ENCODE data around the gene PRSS1.

The PRSS1 gene

GRCh38 chr7:142788303-142789289 lies 39.3 kb downstream of the PRSS1 start:
- DNase-seq, result no peak
- intact Hi-C loops (cut with DNase I), result no loop called here

DNA sequence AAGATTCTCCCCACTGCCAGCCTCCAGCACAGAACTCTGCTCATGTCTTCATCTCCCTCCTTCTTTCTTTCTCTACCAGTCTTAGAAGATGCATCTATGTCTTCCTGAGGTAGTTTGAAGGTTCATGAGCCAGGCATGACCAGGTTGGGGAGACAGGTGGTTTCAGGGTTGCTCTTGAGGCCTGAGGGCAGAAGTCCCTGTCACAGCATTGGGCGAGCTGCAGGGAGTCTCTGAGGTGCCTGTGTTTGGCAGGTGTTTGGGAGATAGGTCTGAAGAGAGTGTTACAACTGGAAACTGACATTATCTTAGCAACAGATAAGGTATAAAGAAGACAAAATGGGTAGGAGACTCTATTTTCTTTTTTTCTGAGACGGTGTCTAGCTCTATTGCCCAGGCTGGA lies 40.2 kb downstream of the PRSS1 start:
- no peak for DNase-seq
- intact Hi-C loops (cut with DNase I), result no loop called here

GRCh38 chr7:142790056-142790455 lies 40.8 kb downstream of the PRSS1 start:
- intact Hi-C loops (cut with DNase I), result no loop called here

GRCh38 chr7:142790555-142790954 lies 41.3 kb downstream of the PRSS1 start:
- intact Hi-C loops (cut with DNase I), result no loop called here
- DNase-seq, result no peak

More at GRCh38 chr7:142790056-142790455, 40.8 kb downstream of the PRSS1 start:
- DNase-seq, result no peak

DNA sequence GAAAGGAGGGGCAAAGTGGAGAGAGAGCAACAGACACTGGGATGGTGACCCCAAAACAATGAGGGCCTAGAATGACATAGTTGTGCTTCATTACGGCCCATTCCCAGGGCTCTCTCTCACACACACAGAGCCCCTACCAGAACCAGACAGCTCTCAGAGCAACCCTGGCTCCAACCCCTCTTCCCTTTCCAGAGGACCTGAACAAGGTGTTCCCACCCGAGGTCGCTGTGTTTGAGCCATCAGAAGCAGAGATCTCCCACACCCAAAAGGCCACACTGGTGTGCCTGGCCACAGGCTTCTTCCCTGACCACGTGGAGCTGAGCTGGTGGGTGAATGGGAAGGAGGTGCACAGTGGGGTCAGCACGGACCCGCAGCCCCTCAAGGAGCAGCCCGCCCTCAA lies 42.2 kb downstream of the PRSS1 start:
- intact Hi-C loops (cut with DNase I), result no loop called here
- DNase-seq, result peak in 1 of 42 donors; percentile 18

DNA sequence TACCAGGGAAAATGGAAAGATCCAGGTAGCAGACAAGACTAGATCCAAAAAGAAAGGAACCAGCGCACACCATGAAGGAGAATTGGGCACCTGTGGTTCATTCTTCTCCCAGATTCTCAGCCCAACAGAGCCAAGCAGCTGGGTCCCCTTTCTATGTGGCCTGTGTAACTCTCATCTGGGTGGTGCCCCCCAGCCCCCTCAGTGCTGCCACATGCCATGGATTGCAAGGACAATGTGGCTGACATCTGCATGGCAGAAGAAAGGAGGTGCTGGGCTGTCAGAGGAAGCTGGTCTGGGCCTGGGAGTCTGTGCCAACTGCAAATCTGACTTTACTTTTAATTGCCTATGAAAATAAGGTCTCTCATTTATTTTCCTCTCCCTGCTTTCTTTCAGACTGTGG lies 42.9 kb downstream of the PRSS1 start:
- intact Hi-C loops (cut with DNase I), result no loop called here
- peak in 1 of 42 donors; percentile 12 for DNase-seq

DNA sequence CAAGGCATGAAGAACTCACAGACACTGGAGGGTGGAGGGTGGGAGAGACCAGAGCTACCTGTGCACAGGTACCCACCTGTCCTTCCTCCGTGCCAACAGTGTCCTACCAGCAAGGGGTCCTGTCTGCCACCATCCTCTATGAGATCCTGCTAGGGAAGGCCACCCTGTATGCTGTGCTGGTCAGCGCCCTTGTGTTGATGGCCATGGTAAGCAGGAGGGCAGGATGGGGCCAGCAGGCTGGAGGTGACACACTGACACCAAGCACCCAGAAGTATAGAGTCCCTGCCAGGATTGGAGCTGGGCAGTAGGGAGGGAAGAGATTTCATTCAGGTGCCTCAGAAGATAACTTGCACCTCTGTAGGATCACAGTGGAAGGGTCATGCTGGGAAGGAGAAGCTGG lies 43.3 kb downstream of the PRSS1 start:
- no peak for DNase-seq
- intact Hi-C loops (cut with DNase I), result no loop called here

- DNase-seq, result peak in 1 of 42 donors; percentile 9
- intact Hi-C loops (cut with DNase I), result no loop called here
Observed at GRCh38 chr7:142793156-142793555, 43.9 kb downstream of the PRSS1 start.

DNA sequence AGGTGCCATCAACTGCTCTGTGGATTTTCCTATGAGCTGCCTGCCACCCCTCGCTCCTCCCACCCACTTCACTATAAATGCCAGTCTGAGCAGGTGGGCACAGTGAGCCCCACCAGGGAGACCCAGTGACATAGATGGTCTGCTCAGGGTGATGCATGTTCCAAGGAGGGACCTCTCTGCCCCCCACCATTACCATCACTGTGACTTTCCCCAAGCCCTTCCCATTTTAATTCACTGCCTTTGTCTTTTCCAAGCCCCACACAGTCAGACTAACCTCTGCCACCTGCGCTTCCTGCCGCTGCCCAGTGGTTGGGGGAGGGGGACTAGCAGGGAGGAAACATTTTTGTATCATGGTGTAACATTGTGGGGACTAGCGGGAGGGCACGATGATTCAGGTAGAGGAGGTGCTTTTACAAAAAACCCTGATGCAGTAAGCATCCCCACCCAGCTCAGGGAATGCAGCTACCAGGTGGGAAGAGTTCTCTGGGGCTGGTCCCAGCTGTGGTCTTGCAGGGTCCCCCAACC lies 46.1 kb downstream of the PRSS1 start:
- intact Hi-C loops (cut with DNase I), result no loop called here
- peak in 1 of 42 donors; percentile 20 for DNase-seq

DNA sequence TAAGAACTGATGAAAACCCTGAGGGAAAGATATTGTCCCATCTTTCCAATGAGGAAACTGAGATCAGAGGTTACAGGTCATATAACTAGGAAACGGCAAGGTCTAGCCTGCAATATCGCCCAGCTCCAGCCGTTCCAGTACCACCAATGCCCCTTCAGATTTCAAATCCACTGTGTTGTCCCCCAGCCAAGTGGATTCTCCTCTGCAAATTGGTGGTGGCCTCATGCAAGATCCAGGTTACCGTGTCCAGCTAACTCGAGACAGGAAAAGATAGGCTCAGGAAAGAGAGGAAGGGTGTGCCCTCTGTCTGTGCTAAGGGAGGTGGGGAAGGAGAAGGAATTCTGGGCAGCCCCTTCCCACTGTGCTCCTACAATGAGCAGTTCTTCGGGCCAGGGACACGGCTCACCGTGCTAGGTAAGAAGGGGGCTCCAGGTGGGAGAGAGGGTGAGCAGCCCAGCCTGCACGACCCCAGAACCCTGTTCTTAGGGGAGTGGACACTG lies 46.8 kb downstream of the PRSS1 start:
- intact Hi-C loops (cut with DNase I), result no loop called here
- DNase-seq, result no peak

- peak in 2 of 42 donors; percentile 16 to 36 for DNase-seq
Observed at GRCh38 chr7:142796501-142797390, 47.5 kb downstream of the PRSS1 start.

DNA sequence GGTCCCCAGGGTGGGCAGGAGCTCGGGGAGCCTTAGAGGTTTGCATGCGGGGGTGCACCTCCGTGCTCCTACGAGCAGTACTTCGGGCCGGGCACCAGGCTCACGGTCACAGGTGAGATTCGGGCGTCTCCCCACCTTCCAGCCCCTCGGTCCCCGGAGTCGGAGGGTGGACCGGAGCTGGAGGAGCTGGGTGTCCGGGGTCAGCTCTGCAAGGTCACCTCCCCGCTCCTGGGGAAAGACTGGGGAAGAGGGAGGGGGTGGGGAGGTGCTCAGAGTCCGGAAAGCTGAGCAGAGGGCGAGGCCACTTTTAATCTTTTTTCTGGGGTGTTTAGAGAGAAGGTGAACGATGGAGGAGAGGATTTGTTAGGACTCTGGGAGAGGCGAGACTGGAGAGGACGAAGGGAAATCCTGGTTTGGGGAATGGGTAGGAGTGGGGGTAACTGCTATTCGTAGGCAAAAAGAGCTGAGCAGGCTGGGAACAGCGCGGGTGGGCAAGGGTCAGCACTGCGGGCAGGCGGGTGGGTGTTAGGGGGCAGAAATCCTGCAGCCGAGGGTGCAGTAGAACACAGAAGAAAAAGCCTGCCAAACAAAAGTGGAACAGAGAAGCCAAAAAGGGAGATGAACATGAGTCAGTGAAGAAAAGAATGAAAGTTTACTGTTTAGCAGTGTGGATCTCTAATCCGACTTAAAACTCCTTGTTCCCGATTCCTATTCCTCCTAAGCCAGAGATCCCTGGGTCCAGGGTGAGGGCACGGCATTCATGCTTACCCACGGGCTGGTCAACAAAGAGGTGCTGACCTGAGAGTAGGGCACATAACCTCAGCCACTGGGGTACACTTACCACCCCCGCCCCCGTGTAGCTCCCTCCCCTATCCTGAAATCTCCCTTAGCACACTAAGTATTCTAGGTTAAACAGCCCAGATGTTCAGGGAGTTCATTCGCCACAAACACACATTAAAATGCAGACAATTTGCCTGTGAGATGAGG lies 48.4 kb downstream of the PRSS1 start:
- intact Hi-C loops (cut with DNase I), result no loop called here
- DNase-seq, result peak in 2 of 42 donors; percentile 12 to 31

More at GRCh38 chr7:142796501-142797390, 47.5 kb downstream of the PRSS1 start:
- intact Hi-C loops (cut with DNase I), result no loop called here

- peak in 2 of 42 donors; percentile 8 to 23 for DNase-seq
- intact Hi-C loops (cut with DNase I), result no loop called here
Observed at GRCh38 chr7:142798451-142799436, 49.5 kb downstream of the PRSS1 start.

DNA sequence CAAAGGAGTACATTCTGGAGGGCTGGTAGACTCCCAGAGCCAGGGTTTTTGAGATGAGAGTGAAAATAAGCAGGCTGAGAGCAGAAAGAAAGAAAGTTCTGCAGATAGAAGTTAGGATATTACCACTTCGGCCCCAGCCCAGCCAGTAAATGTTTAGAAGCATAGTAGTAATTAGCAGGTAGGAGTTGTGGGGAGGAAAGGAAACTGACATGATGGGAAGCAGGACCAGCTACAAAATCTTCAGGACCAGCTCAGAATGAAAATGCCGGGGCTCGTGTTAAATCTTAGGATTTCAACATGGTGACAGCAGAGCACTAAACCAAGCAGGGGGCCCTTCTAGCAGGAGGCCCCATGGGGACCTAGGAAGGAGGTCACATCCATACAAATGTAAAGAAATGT lies 50.2 kb downstream of the PRSS1 start:
- intact Hi-C loops (cut with DNase I), result no loop called here
- peak in 1 of 42 donors; percentile 12 for DNase-seq

DNA sequence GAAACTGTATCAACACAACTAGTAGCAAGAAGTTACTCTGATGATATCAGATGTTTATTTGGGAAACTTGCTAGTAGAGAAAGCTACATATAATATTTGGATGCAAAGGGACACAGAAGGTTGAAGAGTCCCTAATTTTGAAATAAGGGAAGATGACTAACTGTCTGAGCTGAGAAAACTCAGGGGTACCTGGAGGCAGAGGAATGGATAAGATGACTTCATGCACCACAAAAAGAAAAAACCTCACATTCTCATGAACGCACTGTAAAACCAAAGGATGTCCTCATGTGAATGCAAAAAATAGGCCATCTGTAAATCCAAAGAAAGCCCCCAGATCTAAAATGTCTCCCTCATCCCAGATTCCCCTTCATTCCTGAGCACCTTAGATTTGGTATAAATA lies 50.8 kb downstream of the PRSS1 start:
- no peak for DNase-seq
- intact Hi-C loops (cut with DNase I), result no loop called here

GRCh38 chr7:142800699-142801260 lies 51.5 kb downstream of the PRSS1 start:
- intact Hi-C loops (cut with DNase I), result no loop called here

More at GRCh38 chr7:142800699-142801260, 51.5 kb downstream of the PRSS1 start:
- DNase-seq, result no peak
